IMR-90 (cell line): ENCODE data around the gene RNF103. TPM values are rescaled to one million over a fixed set of nuclear protein-coding genes. Genes with fewer than 3 reads are reported as not detected.

ENCODE experiments used
- ATAC-seq: fragments of 200-7000 bp; cut with Tn5 transposase; 2 replicates; pipeline ENCODE4 v1.9.1; 2020; ENCODE audit warnings: low read depth, mild to moderate bottlenecking, moderate library complexity
- BruUV-seq: library from RNA; stranded (reverse); fragments of 400-500 nt; replicated peaks from 2 replicates; lab custom pipeline; 2021; lab: Mats Ljungman, UMichigan
- CTCF ChIA-PET: fragments of 300-600 bp; formaldehyde crosslinking; extraction: SDS; loops from one replicate; lab custom pipeline; 2021; ENCODE audit warnings: antibody characterized with exemption; lab: Yijun Ruan, JAX
- POLR2A ChIA-PET: fragments of 300-600 bp; sonication (Branson Sonifier 250); formaldehyde crosslinking; loops from one replicate; lab custom pipeline; 2022; ENCODE audit warnings: antibody characterized with exemption; ENCODE audit not compliant: unreplicated experiment; lab: Charles Lee
- DNase-seq: peaks from one replicate; pipeline ENCODE4 v3.0.0; 2013
- H2AFZ ChIP-seq: replicated peaks from 2 replicates; pipeline ENCODE3; 2013; ENCODE audit warnings: low read length, mild to moderate bottlenecking; ENCODE audit not compliant: poor library complexity
- H2AK5ac ChIP-seq: 2 replicates; pipeline ENCODE4 v1.6.1; 2013; ENCODE audit warnings: low read depth, low read length, inconsistent platforms
- H2AK9ac ChIP-seq: replicated peaks from 2 replicates; pipeline ENCODE3; 2013; ENCODE audit warnings: mild to moderate bottlenecking, low read depth, low read length, moderate library complexity; ENCODE audit not compliant: poor library complexity
- H2BK120ac ChIP-seq: 2 replicates; pipeline ENCODE4 v1.6.1; 2013; ENCODE audit warnings: low read depth, low read length, inconsistent platforms
- H2BK15ac ChIP-seq: 3 replicates; pipeline ENCODE4 v1.6.1; 2013; ENCODE audit warnings: low read depth, low read length, inconsistent platforms
- H2BK20ac ChIP-seq: 2 replicates; pipeline ENCODE4 v1.6.1; 2013; ENCODE audit warnings: low read depth, mild to moderate bottlenecking, inconsistent platforms, low read length, moderate library complexity
- H2BK5ac ChIP-seq: 2 replicates; pipeline ENCODE4 v1.6.1; 2013; ENCODE audit warnings: mild to moderate bottlenecking, low read depth, low read length, inconsistent platforms; ENCODE audit not compliant: poor library complexity, severe bottlenecking
- H3K14ac ChIP-seq: replicated peaks from 2 replicates; pipeline ENCODE4 v1.6.1; 2013; ENCODE audit warnings: low read depth, low read length, inconsistent platforms
- H3K18ac ChIP-seq: 2 replicates; pipeline ENCODE4 v1.6.1; 2013; ENCODE audit warnings: low read depth, low read length, control low read depth
- H3K23ac ChIP-seq: 2 replicates; pipeline ENCODE4 v1.6.1; 2013; ENCODE audit warnings: low read depth, low read length, inconsistent platforms
- H3K27ac ChIP-seq: 2 replicates; pipeline ENCODE4 v1.5.1; 2013; ENCODE audit warnings: mild to moderate bottlenecking, control low read depth, low read length; ENCODE audit not compliant: insufficient read depth
- H3K27me3 ChIP-seq: 2 replicates; pipeline ENCODE4 v1.6.1; 2013; ENCODE audit warnings: low read length; ENCODE audit not compliant: control insufficient read depth, insufficient read depth
- H3K36me3 ChIP-seq: 2 replicates; pipeline ENCODE4 v1.6.1; 2013; ENCODE audit warnings: low read length, mixed read lengths; ENCODE audit not compliant: control insufficient read depth, insufficient read depth
- H3K4ac ChIP-seq: 2 replicates; pipeline ENCODE4 v1.6.1; 2013; ENCODE audit warnings: low read depth, low read length, inconsistent platforms
- H3K4me1 ChIP-seq: 2 replicates; pipeline ENCODE4 v1.6.1; 2013; ENCODE audit warnings: low read length, mixed read lengths; ENCODE audit not compliant: control insufficient read depth, insufficient read depth
- H3K4me2 ChIP-seq: 2 replicates; pipeline ENCODE4 v1.6.1; 2013; ENCODE audit warnings: low read depth, mild to moderate bottlenecking, control low read depth, low read length, moderate library complexity
- H3K4me3 ChIP-seq: 2 replicates; pipeline ENCODE4 v1.5.1; 2013; ENCODE audit warnings: low read depth, mild to moderate bottlenecking, control low read depth, low read length, moderate library complexity; ENCODE audit not compliant: insufficient read depth
- H3K56ac ChIP-seq: 2 replicates; pipeline ENCODE4 v1.6.1; 2013; ENCODE audit warnings: low read length, inconsistent platforms; ENCODE audit not compliant: insufficient read depth; ENCODE audit errors: extremely low read depth
- H3K79me1 ChIP-seq, 2 experiments: 2 replicates each; pipeline ENCODE4 v1.6.1; 2013; ENCODE audit warnings: low read length in 2 of 2, inconsistent platforms in 1 of 2, low read depth in 1 of 2
- H3K9ac ChIP-seq: 2 replicates; pipeline ENCODE4 v1.6.1; 2013; ENCODE audit warnings: low read depth, low read length, control low read depth
- H3K9me1 ChIP-seq: 2 replicates; pipeline ENCODE4 v1.6.1; 2013; ENCODE audit warnings: low read length, inconsistent platforms; ENCODE audit not compliant: insufficient read depth
- H3K9me3 ChIP-seq: 2 replicates; pipeline ENCODE4 v1.6.1; 2013; ENCODE audit warnings: low read length; ENCODE audit not compliant: control insufficient read depth, insufficient read depth
- H4K20me1 ChIP-seq: 2 replicates; pipeline ENCODE4 v1.6.1; 2013; ENCODE audit warnings: low read length, inconsistent platforms; ENCODE audit not compliant: insufficient read depth
- H4K5ac ChIP-seq: 2 replicates; pipeline ENCODE4 v1.6.1; 2013; ENCODE audit warnings: mild to moderate bottlenecking, low read depth, low read length, control low read depth
- H4K8ac ChIP-seq, 2 experiments: 2 replicates each; pipeline ENCODE4 v1.6.1; 2013; ENCODE audit warnings: low read depth in 2 of 2, low read length in 2 of 2, control low read depth in 1 of 2, inconsistent platforms in 1 of 2
- H4K91ac ChIP-seq: 2 replicates; pipeline ENCODE4 v1.6.1; 2013; ENCODE audit warnings: low read depth, low read length, inconsistent platforms; ENCODE audit not compliant: insufficient read depth
- MAZ ChIP-seq: IDR thresholded peaks from 2 replicates; pipeline ENCODE4 v1.6.1; 2012; ENCODE audit warnings: low read depth, mild to moderate bottlenecking, low read length, improper control_type of control experiment, moderate library complexity, borderline replicate concordance
- NFE2L2 ChIP-seq: fragments of 150-350 bp; IDR thresholded peaks from 2 replicates; pipeline ENCODE4 v1.6.1; 2016; ENCODE audit warnings: low read depth, mild to moderate bottlenecking, low read length
- RCOR1 ChIP-seq: IDR thresholded peaks from 2 replicates; pipeline ENCODE4 v1.6.1; 2012; ENCODE audit warnings: mild to moderate bottlenecking, low read length, improper control_type of control experiment; ENCODE audit not compliant: insufficient replicate concordance
- WGBS, 2 experiments: methylation state at CpG; one replicate each; pipeline versions ENCODE4 v1.1.5 to v1.1.7; 2013; ENCODE audit warnings: missing lambda C conversion rate in 2 of 2; ENCODE audit not compliant: insufficient read length in 1 of 2; ENCODE audit errors: extremely low coverage in 2 of 2; 5-methylcytosine and 5-hydroxymethylcytosine counted together
- dilution Hi-C: fragments of 300-500 bp; cut with HindIII; formaldehyde crosslinking; loops from one replicate; pipeline ENCODE4 v1.14.3; 2018; ENCODE audit warnings: low sequenced_read_pairs; ENCODE audit not compliant: unreplicated experiment
- in situ Hi-C: fragments of 300-500 bp; cut with MboI; formaldehyde crosslinking; loops from 3 replicates; pipeline ENCODE4 v1.14.3; 2019; ENCODE audit warnings: low sequenced_read_pairs, inconsistent platforms, mixed read lengths
- intact Hi-C: fragments of 100-400 bp; cut with micrococcal nuclease; formaldehyde crosslinking; loops from 2 replicates; pipeline ENCODE4 v1.10.0; 2022
- polyA plus RNA-seq, 3 experiments: library from polyadenylated mRNA; depleted of rRNA; stranded (reverse); fragments of >200 nt; gene quantifications; 2 replicates each; pipeline ENCODE4 v1.2.3, GENCODE V29; 2012; ENCODE audit warnings: low replicate concordance in 1 of 3
- total RNA-seq: library from RNA; depleted of rRNA; stranded (reverse); fragments of >200 nt; gene quantifications from 2 replicates; pipeline ENCODE4 v1.2.3, GENCODE V29; 2012
- TF ChIP-seq, protein P1 (sequence below): fragments of 150-350 bp; IDR thresholded peaks from 2 replicates; pipeline ENCODE4 v1.6.1; 2016; ENCODE audit warnings: low read depth, mild to moderate bottlenecking, low read length, moderate library complexity, borderline replicate concordance

Gene RNF103
- total and polyA plus RNA-seq, 2 of the 4 experiments (the other 2 are of a cell fraction) = 5.6 to 7.2 TPM

DNA sequence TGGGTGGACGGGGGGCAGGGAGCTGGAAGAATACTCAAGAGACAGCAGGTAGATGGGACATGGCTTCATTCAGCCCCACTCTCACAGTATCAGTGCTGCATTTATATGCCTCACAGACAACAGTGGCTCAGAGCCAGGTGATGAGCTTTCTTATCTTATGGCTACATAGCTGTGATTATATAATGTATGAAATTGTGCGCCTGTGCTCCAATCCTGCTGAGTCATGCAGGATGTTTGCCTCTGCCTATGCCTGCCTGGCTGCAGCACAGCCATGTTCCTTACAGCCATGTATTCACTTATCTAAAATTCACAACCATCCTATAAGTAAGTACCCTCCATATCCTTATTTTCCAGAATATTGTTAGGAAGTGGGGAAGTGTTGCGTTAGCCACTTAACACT is 37.7 kb upstream of the RNF103 start:
- Histone ChIP-seq H3K23ac (no peak overlapping the region), H2BK15ac (no peak overlapping the region), H3K9me3 (no peaks in the 10 kb centered on the region), H3K18ac (no peak overlapping the region), H3K9me1 (no peaks in the 10 kb centered on the region), H3K14ac (no peak overlapping the region), H2BK120ac (no peak overlapping the region), H3K9ac (no peak overlapping the region), H3K27me3 (no peaks in the 10 kb centered on the region), H2AK5ac (no peak overlapping the region), H4K8ac (no peak overlapping the region), H3K27ac (no peak overlapping the region), H3K4me2 (no peak overlapping the region), H3K36me3 (no peaks in the 10 kb centered on the region), H4K91ac (no peak overlapping the region), H3K79me1 (no peaks in the 10 kb centered on the region), H2AK9ac (no peak overlapping the region), H4K20me1 (no peaks in the 10 kb centered on the region), H4K5ac (no peak overlapping the region), H3K4ac (no peak overlapping the region), H2BK20ac (no peak overlapping the region), H3K4me3 (no peak overlapping the region), H3K4me1 (no peaks in the 10 kb centered on the region), H3K56ac (no peak overlapping the region), H2BK5ac (no peak overlapping the region), H2AFZ (no peak overlapping the region)
- ChIA-PET POLR2A (no interaction called here), CTCF (no interaction called here)
- DNase-seq = no peak
- dilution Hi-C loops = no loop called here
- no peak for ATAC-seq
- BruUV-seq = no TSS peak
- no CpG with 5 or more reads among the region's 3 CpGs for WGBS, 2 experiments
- in situ Hi-C loops = no loop called here
- intact Hi-C loops = no loop called here
- TF ChIP-seq, protein P1, sequence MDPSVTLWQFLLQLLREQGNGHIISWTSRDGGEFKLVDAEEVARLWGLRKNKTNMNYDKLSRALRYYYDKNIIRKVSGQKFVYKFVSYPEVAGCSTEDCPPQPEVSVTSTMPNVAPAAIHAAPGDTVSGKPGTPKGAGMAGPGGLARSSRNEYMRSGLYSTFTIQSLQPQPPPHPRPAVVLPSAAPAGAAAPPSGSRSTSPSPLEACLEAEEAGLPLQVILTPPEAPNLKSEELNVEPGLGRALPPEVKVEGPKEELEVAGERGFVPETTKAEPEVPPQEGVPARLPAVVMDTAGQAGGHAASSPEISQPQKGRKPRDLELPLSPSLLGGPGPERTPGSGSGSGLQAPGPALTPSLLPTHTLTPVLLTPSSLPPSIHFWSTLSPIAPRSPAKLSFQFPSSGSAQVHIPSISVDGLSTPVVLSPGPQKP = no peak
- TF ChIP-seq NFE2L2 (peak; percentile 79), RCOR1 (no peak), MAZ (no peak)
